Measurements from ENCODE around the gene HNF1B. TPM values are rescaled to one million over a fixed set of nuclear protein-coding genes. Genes with fewer than 3 reads are reported as not detected.

Gene HNF1B, protein sequence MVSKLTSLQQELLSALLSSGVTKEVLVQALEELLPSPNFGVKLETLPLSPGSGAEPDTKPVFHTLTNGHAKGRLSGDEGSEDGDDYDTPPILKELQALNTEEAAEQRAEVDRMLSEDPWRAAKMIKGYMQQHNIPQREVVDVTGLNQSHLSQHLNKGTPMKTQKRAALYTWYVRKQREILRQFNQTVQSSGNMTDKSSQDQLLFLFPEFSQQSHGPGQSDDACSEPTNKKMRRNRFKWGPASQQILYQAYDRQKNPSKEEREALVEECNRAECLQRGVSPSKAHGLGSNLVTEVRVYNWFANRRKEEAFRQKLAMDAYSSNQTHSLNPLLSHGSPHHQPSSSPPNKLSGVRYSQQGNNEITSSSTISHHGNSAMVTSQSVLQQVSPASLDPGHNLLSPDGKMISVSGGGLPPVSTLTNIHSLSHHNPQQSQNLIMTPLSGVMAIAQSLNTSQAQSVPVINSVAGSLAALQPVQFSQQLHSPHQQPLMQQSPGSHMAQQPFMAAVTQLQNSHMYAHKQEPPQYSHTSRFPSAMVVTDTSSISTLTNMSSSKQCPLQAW
- 0.24 TPM for polyA plus RNA-seq (2013, experiment 1 of 2)
- 0.22 TPM for polyA plus RNA-seq (2013, experiment 2 of 2)

GRCh38 chr17:37744961-37745800, at the start of gene HNF1B:
HNF1B (minus strand) TSS chr17:37745059; CDS start chr17:37744884, 175 bp downstream.
- no peaks in the 10 kb centered on the region for H3K4me1 ChIP-seq (ENCODE audit: control insufficient read depth, low read depth, low read length)
- H3K23ac ChIP-seq (ENCODE audit: low read length), result peak within 1 kb of the TSS; percentile 45
- H3K9ac ChIP-seq (ENCODE audit: low read length), result peak within 1 kb of the TSS; percentile 75
- H4K5ac ChIP-seq (ENCODE audit: low read length), result no peak within 1 kb of the TSS
- DNase-seq, result peak; percentile 80
- H3K27me3 ChIP-seq (ENCODE audit: insufficient read depth, low read length, poor library complexity), result peaks cover 65% of the 10 kb centered on the region
- peak within 1 kb of the TSS; percentile 48 for H3K4me3 ChIP-seq (ENCODE audit: low read length)
- no peaks in the 10 kb centered on the region for H3K79me1 ChIP-seq (ENCODE audit: low read length)
- no peak within 1 kb of the TSS for H2BK15ac ChIP-seq (replicated peaks; ENCODE audit: low read depth)
- no peaks in the 10 kb centered on the region for H3K36me3 ChIP-seq (ENCODE audit: control insufficient read depth, insufficient read depth, low read length)
- no peak within 1 kb of the TSS for H3K18ac ChIP-seq (ENCODE audit: low read length)
- no peak within 1 kb of the TSS for H3K4ac ChIP-seq (ENCODE audit: low read depth, low read length)
- H3K79me2 ChIP-seq (ENCODE audit: control insufficient read depth, insufficient read depth, low read length), result no peaks in the 10 kb centered on the region
- H3K4me2 ChIP-seq (ENCODE audit: low read length), result peak within 1 kb of the TSS; percentile 87
- H3K56ac ChIP-seq (ENCODE audit: low read length), result peak within 1 kb of the TSS; percentile 82
- H2BK5ac ChIP-seq (ENCODE audit: low read length), result no peak within 1 kb of the TSS
- no peak within 1 kb of the TSS for H4K8ac ChIP-seq (ENCODE audit: low read depth, low read length)
- no peak within 1 kb of the TSS for H3K27ac ChIP-seq (ENCODE audit: low read depth, low read length)
- no peak within 1 kb of the TSS for H2BK120ac ChIP-seq (ENCODE audit: low read depth, low read length)
- no CpG with 5 or more reads among the region's 35 CpGs for whole genome bisulfite sequencing (ENCODE audit: extremely low coverage, insufficient coverage, low lambda C conversion rate)
- no peak within 1 kb of the TSS for H2AK5ac ChIP-seq (ENCODE audit: low read length)

DNA sequence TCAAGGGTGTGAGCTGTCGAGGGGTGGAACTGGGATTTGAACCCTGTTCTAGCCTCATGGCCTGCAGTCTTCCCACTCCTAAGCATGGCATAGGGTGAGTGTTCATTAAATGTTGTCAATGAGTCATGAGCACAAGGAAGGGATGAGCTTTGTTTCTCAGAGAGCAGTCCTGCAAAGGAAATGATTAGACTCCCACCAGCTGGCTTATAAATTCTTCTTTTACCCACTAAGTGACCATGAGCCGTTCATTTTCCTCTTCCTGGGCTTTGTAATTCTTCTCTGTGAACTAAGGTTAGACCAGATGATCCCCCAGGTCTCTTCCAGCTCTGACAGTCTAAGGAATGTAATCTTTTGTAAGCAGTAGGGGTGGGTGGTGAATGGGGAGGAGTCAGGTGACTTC, 47.9 kb upstream of the HNF1B start:
- H3K79me2 ChIP-seq (ENCODE audit: control insufficient read depth, insufficient read depth, low read length), result no peaks in the 10 kb centered on the region
- no peak overlapping the region for H3K4ac ChIP-seq (ENCODE audit: low read depth, low read length)
- H3K36me3 ChIP-seq (ENCODE audit: control insufficient read depth, insufficient read depth, low read length), result no peaks in the 10 kb centered on the region
- H4K5ac ChIP-seq (ENCODE audit: low read length), result no peak overlapping the region
- H2AK5ac ChIP-seq (ENCODE audit: low read length), result no peak overlapping the region
- H2BK15ac ChIP-seq (replicated peaks; ENCODE audit: low read depth), result no peak overlapping the region
- DNase-seq, result no peak
- no peak overlapping the region for H3K4me3 ChIP-seq (ENCODE audit: low read length)
- no peak overlapping the region for H3K56ac ChIP-seq (ENCODE audit: low read length)
- no peaks in the 10 kb centered on the region for H3K79me1 ChIP-seq (ENCODE audit: low read length)
- H2BK120ac ChIP-seq (ENCODE audit: low read depth, low read length), result no peak overlapping the region
- no peak overlapping the region for H2BK5ac ChIP-seq (ENCODE audit: low read length)
- no peak overlapping the region for H3K18ac ChIP-seq (ENCODE audit: low read length)
- no peaks in the 10 kb centered on the region for H3K4me1 ChIP-seq (ENCODE audit: control insufficient read depth, low read depth, low read length)
- no peak overlapping the region for H3K9ac ChIP-seq (ENCODE audit: low read length)
- H3K23ac ChIP-seq (ENCODE audit: low read length), result no peak overlapping the region
- no peaks in the 10 kb centered on the region for H3K27me3 ChIP-seq (ENCODE audit: insufficient read depth, low read length, poor library complexity)
- no peak overlapping the region for H3K4me2 ChIP-seq (ENCODE audit: low read length)
- WGBS (ENCODE audit: extremely low coverage, insufficient coverage, low lambda C conversion rate), result no CpG with 5 or more reads among the region's 2 CpGs
- H4K8ac ChIP-seq (ENCODE audit: low read depth, low read length), result no peak overlapping the region
- no peak overlapping the region for H3K27ac ChIP-seq (ENCODE audit: low read depth, low read length)

DNA sequence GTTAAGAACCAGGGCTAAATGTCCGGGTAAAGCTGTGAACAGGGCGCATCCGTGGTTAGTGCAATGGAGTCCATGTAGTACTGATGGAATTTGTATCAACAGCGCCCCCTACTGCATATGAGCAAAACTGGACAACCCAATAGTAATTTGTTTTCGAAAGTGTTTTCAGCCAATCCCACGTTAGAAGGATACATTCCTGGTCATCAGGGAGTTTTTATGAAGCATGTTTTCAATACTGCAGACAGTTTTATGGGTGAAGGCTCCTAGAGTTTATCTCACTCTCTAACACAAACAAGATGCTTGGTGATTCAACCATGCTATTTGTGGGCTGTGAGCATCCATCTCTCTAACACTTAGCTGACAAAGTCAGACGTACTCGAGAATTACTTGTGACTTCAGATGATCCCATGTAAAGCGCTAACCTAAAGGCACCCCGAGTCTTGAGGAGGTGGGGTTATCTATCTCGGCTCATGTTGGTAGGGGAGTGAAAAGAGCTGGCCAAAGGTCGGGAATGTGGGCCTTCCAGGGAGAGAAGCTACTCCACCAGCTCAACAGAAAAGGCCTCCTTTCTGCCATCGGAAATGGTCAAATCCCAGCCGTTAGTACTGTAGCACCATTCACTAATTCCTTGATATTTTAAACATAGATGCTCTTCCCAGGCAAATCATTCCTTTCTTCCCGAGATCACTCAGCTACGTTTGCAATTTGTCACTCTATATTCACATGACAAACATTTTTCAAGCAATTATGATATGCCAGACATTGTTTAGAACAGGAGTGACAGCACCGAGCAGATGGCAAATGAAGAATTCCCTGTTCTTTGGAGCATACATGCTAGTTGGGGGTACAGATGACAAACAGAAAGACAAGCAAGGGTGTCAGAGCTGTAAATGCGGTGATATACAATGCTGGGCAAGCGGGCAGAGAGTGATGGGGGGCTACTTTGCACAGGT, 46.9 kb upstream of the HNF1B start:
- no peak overlapping the region for H3K4me2 ChIP-seq (ENCODE audit: low read length)
- H4K8ac ChIP-seq (ENCODE audit: low read depth, low read length), result no peak overlapping the region
- H3K27ac ChIP-seq (ENCODE audit: low read depth, low read length), result no peak overlapping the region
- no peaks in the 10 kb centered on the region for H3K36me3 ChIP-seq (ENCODE audit: control insufficient read depth, insufficient read depth, low read length)
- H3K56ac ChIP-seq (ENCODE audit: low read length), result no peak overlapping the region
- no peak overlapping the region for H2BK15ac ChIP-seq (replicated peaks; ENCODE audit: low read depth)
- H3K9ac ChIP-seq (ENCODE audit: low read length), result no peak overlapping the region
- H3K4me3 ChIP-seq (ENCODE audit: low read length), result no peak overlapping the region
- DNase-seq, result peak; percentile 59
- H3K79me1 ChIP-seq (ENCODE audit: low read length), result no peaks in the 10 kb centered on the region
- no peaks in the 10 kb centered on the region for H3K4me1 ChIP-seq (ENCODE audit: control insufficient read depth, low read depth, low read length)
- H3K79me2 ChIP-seq (ENCODE audit: control insufficient read depth, insufficient read depth, low read length), result no peaks in the 10 kb centered on the region
- no peak overlapping the region for H2BK5ac ChIP-seq (ENCODE audit: low read length)
- H3K18ac ChIP-seq (ENCODE audit: low read length), result no peak overlapping the region
- no peak overlapping the region for H2BK120ac ChIP-seq (ENCODE audit: low read depth, low read length)
- H4K5ac ChIP-seq (ENCODE audit: low read length), result no peak overlapping the region
- no peaks in the 10 kb centered on the region for H3K27me3 ChIP-seq (ENCODE audit: insufficient read depth, low read length, poor library complexity)
- no peak overlapping the region for H2AK5ac ChIP-seq (ENCODE audit: low read length)
- H3K23ac ChIP-seq (ENCODE audit: low read length), result no peak overlapping the region
- no CpG with 5 or more reads among the region's 19 CpGs for WGBS (ENCODE audit: extremely low coverage, insufficient coverage, low lambda C conversion rate)
- no peak overlapping the region for H3K4ac ChIP-seq (ENCODE audit: low read depth, low read length)

GRCh38 chr17:37789771-37790541, 45.1 kb upstream of the HNF1B start:
- no peak overlapping the region for H2BK5ac ChIP-seq (ENCODE audit: low read length)
- no peak overlapping the region for H3K4me3 ChIP-seq (ENCODE audit: low read length)
- H3K4me2 ChIP-seq (ENCODE audit: low read length), result no peak overlapping the region
- H4K8ac ChIP-seq (ENCODE audit: low read depth, low read length), result no peak overlapping the region
- no peaks in the 10 kb centered on the region for H3K79me1 ChIP-seq (ENCODE audit: low read length)
- H3K27ac ChIP-seq (ENCODE audit: low read depth, low read length), result no peak overlapping the region
- H3K9ac ChIP-seq (ENCODE audit: low read length), result no peak overlapping the region
- no peak overlapping the region for H3K23ac ChIP-seq (ENCODE audit: low read length)
- WGBS (ENCODE audit: extremely low coverage, insufficient coverage, low lambda C conversion rate), result no CpG with 5 or more reads among the region's 9 CpGs
- H3K36me3 ChIP-seq (ENCODE audit: control insufficient read depth, insufficient read depth, low read length), result no peaks in the 10 kb centered on the region
- no peak overlapping the region for H3K56ac ChIP-seq (ENCODE audit: low read length)
- no peak overlapping the region for H3K4ac ChIP-seq (ENCODE audit: low read depth, low read length)
- no peak overlapping the region for H2BK15ac ChIP-seq (replicated peaks; ENCODE audit: low read depth)
- H2AK5ac ChIP-seq (ENCODE audit: low read length), result no peak overlapping the region
- H3K79me2 ChIP-seq (ENCODE audit: control insufficient read depth, insufficient read depth, low read length), result no peaks in the 10 kb centered on the region
- H3K18ac ChIP-seq (ENCODE audit: low read length), result no peak overlapping the region
- H2BK120ac ChIP-seq (ENCODE audit: low read depth, low read length), result no peak overlapping the region
- H4K5ac ChIP-seq (ENCODE audit: low read length), result no peak overlapping the region
- no peaks in the 10 kb centered on the region for H3K4me1 ChIP-seq (ENCODE audit: control insufficient read depth, low read depth, low read length)
- peak; percentile 32 for DNase-seq
- no peaks in the 10 kb centered on the region for H3K27me3 ChIP-seq (ENCODE audit: insufficient read depth, low read length, poor library complexity)

Data from mesendoderm (in vitro differentiated cells).